Cardiac septum (tissue), 1 donor: Measurements from ENCODE around the gene TNFAIP2. TPM values are rescaled to one million over a fixed set of nuclear protein-coding genes. Genes with fewer than 3 reads are reported as not detected.

Experiments
- DNase-seq: peaks from one replicate; pipeline ENCODE4 v3.0.0-alpha.2; 2020; ENCODE audit warnings: low spot score
- intact Hi-C: fragments of 100-400 bp; cut with DNase I; formaldehyde crosslinking; loops from one replicate; pipeline ENCODE4 v1.14.0; 2022
- total RNA-seq: library from RNA; stranded (reverse); fragmentation: NEBNext Ultra II Directional; extraction: Animal tissue kit (Norgen Biotek cat#: 25700); gene quantifications from one replicate; pipeline ENCODE4 v1.2.1, GENCODE V29; 2021
- donor health status: DM: no; HTN: no; CAD: no.

TNFAIP2 gene
- total RNA-seq, 1 donor from 2014 or later = 31.3 TPM

DNA sequence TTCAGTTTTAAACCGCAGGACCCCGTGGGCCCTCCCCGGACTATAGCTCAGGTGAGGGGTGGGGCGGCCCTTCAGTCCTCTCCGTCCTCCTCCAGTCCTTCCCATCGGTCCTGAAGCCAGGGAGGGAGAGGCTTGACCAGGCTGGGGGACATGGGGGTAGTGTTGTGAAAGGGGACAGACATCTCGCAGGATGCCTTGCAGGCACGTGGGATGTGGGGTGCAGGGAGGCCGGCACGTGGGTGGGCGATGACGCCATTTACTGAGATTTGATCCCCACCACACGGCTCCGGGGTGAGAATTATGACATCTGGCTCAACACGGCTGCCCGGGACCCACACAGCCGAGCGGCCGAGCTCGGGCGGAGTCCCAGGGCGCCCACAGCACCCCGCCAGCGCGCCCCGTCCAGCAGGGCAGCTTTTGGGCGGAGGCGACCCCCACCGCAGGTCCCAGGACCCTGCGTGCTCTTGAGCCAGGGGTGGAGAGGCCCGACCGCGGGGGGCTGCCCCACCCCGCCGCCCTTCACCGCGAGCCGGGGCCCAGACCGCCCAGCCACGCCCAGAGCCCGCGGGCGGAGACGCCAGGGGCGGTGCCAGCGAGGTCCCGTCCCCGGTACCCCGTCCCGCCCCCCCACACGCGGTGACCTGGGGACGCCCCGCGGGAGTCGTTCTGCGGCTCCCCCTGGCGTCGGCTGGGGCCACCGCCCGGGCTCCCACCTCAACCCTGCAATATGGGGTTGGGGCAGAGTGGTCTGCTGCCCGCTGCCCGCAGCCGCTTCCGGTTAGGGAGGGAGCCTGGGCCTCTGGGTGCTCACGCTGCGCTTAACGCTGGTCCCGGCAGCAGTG lies 32.0 kb upstream of the TNFAIP2 start:
- DNase-seq = no peak
- intact Hi-C loops = no loop called here

DNA sequence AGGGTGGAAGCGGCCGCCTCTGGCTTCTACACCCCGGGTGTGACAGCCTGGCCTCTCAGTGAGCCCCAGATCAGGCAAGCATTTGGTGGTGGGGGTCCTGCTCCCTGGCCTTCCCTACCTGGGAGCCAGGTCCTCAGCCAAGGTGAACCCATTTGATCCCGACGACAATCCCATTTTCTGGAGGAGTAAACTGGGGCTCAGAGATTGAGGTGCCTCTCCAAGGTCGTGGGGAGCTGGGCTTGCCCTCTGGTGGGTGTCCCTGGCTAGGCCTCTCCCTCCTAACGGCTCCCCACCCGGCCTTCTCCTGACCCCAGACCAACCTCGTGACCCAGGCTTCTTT lies 31.4 kb upstream of the TNFAIP2 start:
- no peak for DNase-seq
- intact Hi-C loops = no loop called here

DNA sequence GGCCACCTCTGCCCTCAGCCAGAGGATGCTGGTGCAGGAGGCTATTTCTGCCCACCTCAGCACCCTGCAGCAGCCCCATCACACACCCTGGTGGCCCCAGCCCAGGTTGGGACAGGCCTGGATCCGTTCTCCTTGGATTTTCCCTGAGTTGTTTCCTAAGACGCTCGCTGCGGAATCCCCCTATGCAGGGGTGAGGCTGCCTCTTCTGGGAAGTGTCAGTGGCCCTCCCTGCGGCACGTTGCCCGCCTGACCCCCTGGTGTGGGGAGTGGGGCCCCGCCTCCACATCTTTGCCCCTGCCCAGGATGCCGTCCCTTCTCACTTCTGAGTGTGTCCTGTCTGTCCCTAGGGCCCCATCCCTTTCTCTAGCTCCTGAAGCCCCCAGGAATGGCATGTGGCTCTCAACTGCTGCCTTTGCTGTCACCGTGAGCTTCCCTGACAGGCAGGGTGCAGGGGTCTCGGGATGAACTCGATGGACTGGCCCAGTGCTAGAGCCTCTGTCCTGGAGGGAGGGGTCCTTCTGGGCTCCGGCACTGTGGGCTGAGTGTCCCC lies 29.3 kb upstream of the TNFAIP2 start:
- intact Hi-C loops = no loop called here
- DNase-seq = no peak

- intact Hi-C loops = no loop called here
- no peak for DNase-seq
Measured at GRCh38 chr14:103094406-103095209, 28.7 kb upstream of the TNFAIP2 start, which contains the start of gene EXOC3L4. Gene EXOC3L4 (plus strand): TSS chr14:103094725. CDS start chr14:103100220, 5,495 bp downstream.

DNA sequence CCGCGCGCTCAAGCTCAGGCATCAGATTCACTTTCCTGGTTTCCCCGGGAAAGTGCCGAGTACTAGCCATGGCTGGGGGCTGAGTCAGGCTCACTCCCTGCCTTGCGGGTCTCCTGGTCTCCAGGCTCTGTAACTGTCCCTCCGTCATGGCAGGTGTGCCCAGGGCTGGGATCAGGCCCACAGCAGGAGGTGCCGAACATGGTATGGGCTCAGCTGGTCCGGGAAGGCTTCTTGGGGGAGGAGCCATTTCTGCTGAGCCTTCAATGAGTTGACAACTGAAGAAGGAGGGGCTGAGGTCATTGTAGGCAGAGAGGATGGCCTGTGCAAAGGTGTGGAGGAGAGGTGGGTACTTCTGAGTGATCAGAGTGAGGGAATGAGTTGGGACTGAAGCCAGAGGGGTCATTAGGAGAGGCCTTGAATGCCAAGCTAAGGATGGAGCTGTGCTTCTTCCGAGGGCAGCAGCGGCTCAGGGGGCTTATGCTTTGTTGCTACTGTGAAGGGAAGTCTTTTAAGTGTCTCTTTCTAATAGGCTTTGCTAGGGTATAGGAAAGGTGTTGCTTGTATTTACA lies 28.0 kb upstream of the TNFAIP2 start:
- intact Hi-C loops = no loop called here
- no peak for DNase-seq

DNA sequence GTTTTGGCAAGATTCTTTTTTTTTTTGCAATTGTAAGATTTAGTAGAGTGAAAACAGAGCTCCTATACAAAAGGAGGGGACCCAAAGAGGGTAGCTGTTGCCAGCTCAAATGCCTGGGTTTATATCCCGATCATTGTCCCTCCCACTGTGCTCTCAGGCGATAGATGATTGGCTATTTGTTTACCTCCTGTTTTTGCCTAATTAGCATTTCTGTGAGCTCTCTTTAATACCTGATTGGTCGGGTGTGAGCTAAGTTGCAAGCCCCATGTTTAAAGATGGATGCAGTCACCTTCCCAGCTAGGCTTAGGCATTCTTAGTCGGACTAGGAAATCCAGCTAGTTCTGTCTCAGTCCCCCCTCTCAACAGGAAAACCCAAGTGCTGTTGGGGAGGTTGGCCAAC lies 26.9 kb upstream of the TNFAIP2 start:
- DNase-seq = no peak
- intact Hi-C loops = no loop called here

- no peak for DNase-seq
- intact Hi-C loops = no loop called here
Measured at GRCh38 chr14:103097244-103097993, 25.8 kb upstream of the TNFAIP2 start.

DNA sequence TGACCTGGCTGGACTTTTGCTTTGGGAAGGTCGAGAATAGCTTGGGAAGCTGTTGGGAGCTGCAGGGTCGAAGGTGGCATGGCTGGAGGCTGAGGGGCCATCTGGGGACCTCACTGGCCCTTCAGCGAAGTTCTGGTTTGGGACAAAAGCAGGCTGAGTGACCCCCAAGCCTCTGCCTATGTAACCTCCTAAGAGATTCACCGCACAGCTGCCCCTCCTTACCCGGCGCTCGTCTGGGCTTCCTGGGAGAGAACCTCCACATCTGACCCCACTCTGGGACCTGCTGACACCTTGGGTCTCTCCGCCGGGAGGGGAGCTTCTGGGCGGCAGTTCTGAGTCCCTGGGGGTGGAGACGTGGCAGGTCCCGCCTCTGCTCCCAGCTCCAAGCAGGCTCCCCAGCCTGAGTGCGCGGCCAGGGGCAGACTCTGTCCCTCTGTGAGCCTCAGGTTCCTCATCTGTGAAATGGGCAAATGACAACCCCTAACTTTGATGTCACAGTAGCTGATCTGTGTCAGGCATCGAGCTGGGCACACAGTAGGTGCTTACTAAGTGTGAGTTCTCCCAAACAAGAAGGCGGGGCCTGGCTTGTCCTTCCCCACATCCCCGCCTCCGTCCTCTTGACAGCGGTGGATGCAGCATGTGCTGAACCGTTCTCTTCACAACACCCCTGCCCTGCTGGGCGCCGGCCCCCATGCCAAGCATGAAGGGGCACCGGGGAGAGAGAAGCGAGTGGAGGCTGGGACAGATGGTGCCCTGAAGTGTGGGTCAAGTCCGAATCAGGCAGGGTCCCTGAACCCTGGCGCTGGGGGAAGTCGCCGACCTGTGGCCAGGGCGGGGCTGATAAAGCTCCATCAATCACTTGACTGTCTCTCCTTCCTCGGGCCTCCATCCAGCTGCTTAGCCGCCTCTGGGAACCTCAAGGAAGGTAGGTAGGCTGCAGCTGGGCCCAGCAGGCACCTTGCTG lies 25.0 kb upstream of the TNFAIP2 start:
- no peak for DNase-seq
- intact Hi-C loops = no loop called here

DNA sequence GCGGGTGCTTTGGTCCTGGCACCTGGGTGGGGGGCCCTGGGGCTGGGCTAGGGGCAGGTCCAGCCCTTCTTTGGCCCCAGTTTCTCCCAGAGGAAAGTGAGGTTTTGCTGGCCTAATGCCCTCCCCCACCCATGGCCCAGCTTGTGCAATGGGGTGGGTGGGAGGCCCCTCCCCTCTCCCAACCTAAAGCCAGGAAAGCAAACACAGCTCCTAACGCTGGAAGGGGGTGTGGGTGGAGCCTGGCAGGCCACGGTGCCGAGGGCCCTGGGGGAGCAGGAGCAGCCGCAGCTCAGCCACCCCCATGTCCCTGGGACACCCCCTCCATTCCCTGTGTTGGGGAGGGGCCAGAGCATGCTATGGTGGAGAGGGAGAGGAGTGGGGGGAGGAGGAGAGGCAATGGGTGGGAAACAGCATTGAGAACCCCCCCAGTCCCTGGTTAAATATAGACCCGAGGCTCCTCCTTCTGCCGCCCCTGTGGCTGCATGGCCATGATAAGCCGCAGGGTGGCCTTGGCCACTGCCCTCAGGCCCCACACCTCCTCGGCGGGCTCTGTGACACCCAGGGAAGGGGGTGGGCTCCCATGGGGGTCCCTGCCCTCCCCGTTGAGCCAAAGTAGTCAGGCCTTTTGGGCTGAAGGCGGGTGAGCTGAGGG lies 24.1 kb upstream of the TNFAIP2 start:
- intact Hi-C loops = no loop called here
- DNase-seq = no peak

GRCh38 chr14:103099733-103100280 lies 23.5 kb upstream of the TNFAIP2 start:
- intact Hi-C loops = loop anchor here (5.0 kb wide), 1 partner anchor 87 kb away; no protein-coding TSS in a partner anchor

DNA sequence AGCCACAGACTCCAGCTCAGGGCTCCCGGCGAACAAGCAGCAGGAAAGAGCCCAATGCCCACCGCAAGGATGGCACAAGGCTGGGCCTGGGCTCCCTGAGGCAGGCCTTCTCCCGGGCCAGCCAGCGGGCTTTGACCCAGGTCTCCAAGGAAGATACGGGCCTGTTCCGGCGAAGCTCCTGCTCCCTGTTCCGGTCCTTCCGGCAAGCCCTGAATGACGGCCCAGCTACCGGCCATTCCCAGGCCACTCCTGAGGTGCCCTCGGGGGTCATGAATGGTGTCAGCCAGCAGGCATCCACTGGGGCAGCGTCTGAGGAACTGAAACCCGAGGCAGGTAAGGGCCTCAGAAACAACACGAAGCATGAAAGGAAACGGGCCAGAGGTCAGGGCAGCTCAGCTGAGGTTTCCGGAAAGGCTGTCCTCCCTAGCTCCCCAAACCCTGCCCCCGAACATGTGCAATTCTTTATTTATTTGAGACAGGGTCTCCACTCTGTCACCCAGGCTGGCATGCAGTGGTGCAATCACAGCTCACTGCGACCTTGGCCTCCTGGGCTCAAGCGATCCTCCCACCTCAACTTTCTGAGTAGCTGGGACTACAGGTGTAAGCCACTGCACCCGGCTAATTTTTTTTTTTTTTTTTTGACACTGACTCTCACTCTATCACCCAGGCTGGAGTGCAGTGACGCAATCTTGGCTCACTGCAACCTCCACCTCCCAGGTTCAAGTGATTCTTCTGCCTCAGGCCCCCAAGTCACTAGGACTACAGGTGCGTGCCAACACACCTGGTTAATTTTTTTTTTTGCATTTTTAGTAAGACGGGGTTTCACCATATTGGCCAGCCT lies 22.8 kb upstream of the TNFAIP2 start:
- no peak for DNase-seq
- intact Hi-C loops = loop anchor here (5.0 kb wide), 1 partner anchor 87 kb away; no protein-coding TSS in a partner anchor

More at GRCh38 chr14:103099733-103100280, 23.5 kb upstream of the TNFAIP2 start:
- DNase-seq = no peak

GRCh38 chr14:103101257-103101962 lies 21.9 kb upstream of the TNFAIP2 start:
- intact Hi-C loops = loop anchor here (5.0 kb wide), 1 partner anchor 86 kb away; no protein-coding TSS in a partner anchor
- no peak for DNase-seq

GRCh38 chr14:103101963-103102688 lies 21.1 kb upstream of the TNFAIP2 start:
- DNase-seq = no peak
- intact Hi-C loops = loop anchor here (5.0 kb wide), 1 partner anchor 85 kb away; no protein-coding TSS in a partner anchor

- no peak for DNase-seq
- intact Hi-C loops = loop anchor here (5.0 kb wide), 1 partner anchor 85 kb away; no protein-coding TSS in a partner anchor
Measured at GRCh38 chr14:103102689-103103260, 20.5 kb upstream of the TNFAIP2 start.
